CD4-positive, alpha-beta T cell (primary cell): ENCODE data around the gene MCC. TPM values are rescaled to one million over a fixed set of nuclear protein-coding genes. Genes with fewer than 3 reads are reported as not detected.

Experiments used
- ATAC-seq: fragments of 200-7000 bp; cut with Tn5 transposase; one replicate; pipeline ENCODE4 v1.10.0; 2022; ENCODE audit warnings: mild to moderate bottlenecking; ENCODE audit not compliant: poor library complexity
- CTCF ChIA-PET: fragments of 350-600 bp; sonication (Branson Sonifier 250); formaldehyde crosslinking; loops from one replicate; lab custom pipeline; 2021; ENCODE audit warnings: antibody characterized with exemption, inconsistent platforms; lab: Charles Lee
- POLR2A ChIA-PET: fragments of 350-600 bp; sonication (Branson Sonifier 250); formaldehyde crosslinking; loops from one replicate; lab custom pipeline; 2021; ENCODE audit warnings: antibody characterized with exemption, inconsistent platforms; lab: Charles Lee
- DNase-seq, 14 experiments: peaks; one replicate each; pipeline ENCODE4 v3.0.0-alpha.2; 2013 to 2020; ENCODE audit warnings: mixed read lengths in 2 of 14
- H3K27ac ChIP-seq, 2 donors: one replicate each; pipeline versions ENCODE4 v1.5.1 to v1.7.0; 2013; ENCODE audit warnings: low read length in 2 of 2, low read depth in 1 of 2, mild to moderate bottlenecking in 1 of 2
- H3K27me3 ChIP-seq, 2 experiments: 1 replicate in 1 of 2; 2 replicates in 1 of 2; pipeline versions ENCODE4 v1.6.1 to v1.7.0; 2013; ENCODE audit warnings: low read length in 2 of 2, control low read depth in 1 of 2, mild to moderate bottlenecking in 1 of 2, moderate library complexity in 1 of 2; ENCODE audit not compliant: insufficient read depth in 2 of 2, control insufficient read depth in 1 of 2
- H3K36me3 ChIP-seq: one replicate; pipeline ENCODE4 v1.6.1; 2013; ENCODE audit warnings: low read length, control low read depth; ENCODE audit not compliant: insufficient read depth
- H3K4me1 ChIP-seq: one replicate; pipeline ENCODE4 v1.6.1; 2013; ENCODE audit warnings: low read length, control low read depth; ENCODE audit not compliant: insufficient read depth
- H3K4me3 ChIP-seq: one replicate; pipeline ENCODE4 v1.5.1; 2013; ENCODE audit warnings: mild to moderate bottlenecking, low read length, moderate library complexity
- H3K9me3 ChIP-seq, 2 experiments: 1 replicate in 1 of 2; 2 replicates in 1 of 2; pipeline versions ENCODE4 v1.6.1 to v1.7.0; 2013; ENCODE audit warnings: low read length in 2 of 2, mild to moderate bottlenecking in 2 of 2, control low read depth in 1 of 2, moderate library complexity in 1 of 2; ENCODE audit not compliant: control insufficient read depth in 1 of 2, insufficient read depth in 1 of 2
- H3K27ac Mint-ChIP-seq: one replicate; pipeline ENCODE4 v1.8.0; 2020; ENCODE audit warnings: mixed read lengths
- H3K27me3 Mint-ChIP-seq: one replicate; pipeline ENCODE4 v1.8.0; 2021; ENCODE audit warnings: mixed read lengths
- H3K36me3 Mint-ChIP-seq: one replicate; pipeline ENCODE4 v1.8.0; 2021; ENCODE audit warnings: low read depth, mixed read lengths
- H3K4me1 Mint-ChIP-seq: one replicate; pipeline ENCODE4 v1.8.0; 2021; ENCODE audit warnings: low read depth, mixed read lengths
- H3K4me3 Mint-ChIP-seq: one replicate; pipeline ENCODE4 v1.8.0; 2020; ENCODE audit warnings: mild to moderate bottlenecking, mixed read lengths
- H3K9me3 Mint-ChIP-seq: one replicate; pipeline ENCODE4 v1.8.0; 2020; ENCODE audit warnings: mixed read lengths
- intact Hi-C, 2 experiments: fragments of 100-400 bp; cut with DNase I in 1 of 2; cut with micrococcal nuclease in 1 of 2; formaldehyde crosslinking; loops; one replicate each; pipeline versions ENCODE4 v1.15.1 to v1.9.0; 2023 to 2025; cut with DNase I, micrococcal nuclease
- total RNA-seq, 174 experiments: library from RNA in 2 of 174; stranded (reverse) in 2 of 174; gene quantifications; one replicate each; pipeline ENCODE4 v1.2.3 and lab custom pipeline; 2021 to 2026
- TF ChIP-seq, protein P1 (sequence below): fragments of 200-600 bp; IDR thresholded peaks from one replicate; pipeline ENCODE4 v1.8.0; 2022; ENCODE audit warnings: antibody characterized with exemption, mild to moderate bottlenecking

MCC gene
- total RNA-seq, 2 experiments from 2014 or later: 3.2 to 3.3 TPM

DNA sequence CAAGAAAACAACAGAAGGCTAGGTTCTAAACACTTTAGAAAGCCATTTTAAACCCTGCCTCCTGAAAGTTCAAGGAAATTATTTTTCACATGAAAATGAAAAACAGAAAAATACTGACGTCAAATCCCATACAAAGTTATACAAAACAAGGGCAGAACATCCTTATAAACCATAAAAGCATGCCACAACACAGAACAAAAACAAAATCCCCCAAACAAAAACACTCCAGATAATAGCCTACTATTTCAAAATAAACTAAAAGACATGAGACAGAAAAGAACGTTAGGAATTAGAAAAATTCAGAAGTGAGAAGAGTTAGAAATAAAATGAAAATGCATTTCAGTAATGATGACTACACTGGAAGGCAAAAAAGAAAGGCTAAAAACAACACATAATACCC is 338.0 kb downstream of the MCC start:
- H3K4me3 Mint-ChIP-seq: no peak overlapping the region
- Histone ChIP-seq H3K4me3 (no peak overlapping the region), H3K36me3 (no peaks in the 10 kb centered on the region), H3K27ac (no peak overlapping the region), H3K27me3 (no peaks in the 10 kb centered on the region), H3K4me1 (no peaks in the 10 kb centered on the region), H3K9me3 (no peaks in the 10 kb centered on the region)
- POLR2A ChIA-PET: no interaction called here
- DNase-seq (no peak), ATAC-seq (no peak)
- no peaks in the 10 kb centered on the region for H3K9me3 Mint-ChIP-seq
- no peaks in the 10 kb centered on the region for H3K27me3 Mint-ChIP-seq
- TF ChIP-seq, protein P1, sequence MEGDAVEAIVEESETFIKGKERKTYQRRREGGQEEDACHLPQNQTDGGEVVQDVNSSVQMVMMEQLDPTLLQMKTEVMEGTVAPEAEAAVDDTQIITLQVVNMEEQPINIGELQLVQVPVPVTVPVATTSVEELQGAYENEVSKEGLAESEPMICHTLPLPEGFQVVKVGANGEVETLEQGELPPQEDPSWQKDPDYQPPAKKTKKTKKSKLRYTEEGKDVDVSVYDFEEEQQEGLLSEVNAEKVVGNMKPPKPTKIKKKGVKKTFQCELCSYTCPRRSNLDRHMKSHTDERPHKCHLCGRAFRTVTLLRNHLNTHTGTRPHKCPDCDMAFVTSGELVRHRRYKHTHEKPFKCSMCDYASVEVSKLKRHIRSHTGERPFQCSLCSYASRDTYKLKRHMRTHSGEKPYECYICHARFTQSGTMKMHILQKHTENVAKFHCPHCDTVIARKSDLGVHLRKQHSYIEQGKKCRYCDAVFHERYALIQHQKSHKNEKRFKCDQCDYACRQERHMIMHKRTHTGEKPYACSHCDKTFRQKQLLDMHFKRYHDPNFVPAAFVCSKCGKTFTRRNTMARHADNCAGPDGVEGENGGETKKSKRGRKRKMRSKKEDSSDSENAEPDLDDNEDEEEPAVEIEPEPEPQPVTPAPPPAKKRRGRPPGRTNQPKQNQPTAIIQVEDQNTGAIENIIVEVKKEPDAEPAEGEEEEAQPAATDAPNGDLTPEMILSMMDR: no peak
- no peaks in the 10 kb centered on the region for H3K4me1 Mint-ChIP-seq
- CTCF ChIA-PET: no interaction called here
- H3K36me3 Mint-ChIP-seq: no peaks in the 10 kb centered on the region
- intact Hi-C loops: no loop called here
- H3K27ac Mint-ChIP-seq: no peak overlapping the region

DNA sequence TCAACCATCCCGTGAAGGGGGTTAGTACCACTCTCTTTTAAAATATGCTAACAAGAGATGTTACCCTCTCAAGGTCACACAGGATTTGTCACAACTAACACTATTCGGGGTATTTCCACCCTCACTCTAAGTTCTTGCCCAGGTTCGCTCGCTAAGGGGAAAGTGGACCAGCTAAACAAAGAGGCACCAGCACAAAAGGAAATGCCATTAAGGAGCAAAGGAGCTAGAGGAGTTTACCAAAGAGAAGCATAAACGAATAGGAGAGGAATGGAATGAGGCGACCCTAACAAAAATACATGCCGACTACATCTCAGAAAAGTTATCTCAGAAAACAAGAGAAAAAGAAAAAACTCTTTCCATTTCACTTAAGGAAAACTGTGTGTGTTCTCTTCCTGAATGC is 340.7 kb downstream of the MCC start:
- Histone ChIP-seq H3K27ac (no peak overlapping the region), H3K36me3 (no peaks in the 10 kb centered on the region), H3K4me3 (no peak overlapping the region), H3K27me3 (peaks cover 0 to 3% of the 10 kb centered on the region in 2 experiments), H3K4me1 (no peaks in the 10 kb centered on the region), H3K9me3 (no peaks in the 10 kb centered on the region)
- Mint-ChIP-seq H3K27me3 (no peaks in the 10 kb centered on the region), H3K9me3 (no peaks in the 10 kb centered on the region), H3K4me1 (no peaks in the 10 kb centered on the region), H3K27ac (no peak overlapping the region), H3K36me3 (no peaks in the 10 kb centered on the region), H3K4me3 (no peak overlapping the region)
- TF ChIP-seq, protein P1: no peak
- ATAC-seq (no peak), DNase-seq (no peak)
- intact Hi-C loops: no loop called here
- CTCF ChIA-PET: interaction anchor here (0.8 to 2.2 kb wide), 3 partner anchors 12 to 430 kb away, joined by 3 to 5 read pairs (median 3); no protein-coding TSS in a partner anchor
- POLR2A ChIA-PET: no interaction called here

DNA sequence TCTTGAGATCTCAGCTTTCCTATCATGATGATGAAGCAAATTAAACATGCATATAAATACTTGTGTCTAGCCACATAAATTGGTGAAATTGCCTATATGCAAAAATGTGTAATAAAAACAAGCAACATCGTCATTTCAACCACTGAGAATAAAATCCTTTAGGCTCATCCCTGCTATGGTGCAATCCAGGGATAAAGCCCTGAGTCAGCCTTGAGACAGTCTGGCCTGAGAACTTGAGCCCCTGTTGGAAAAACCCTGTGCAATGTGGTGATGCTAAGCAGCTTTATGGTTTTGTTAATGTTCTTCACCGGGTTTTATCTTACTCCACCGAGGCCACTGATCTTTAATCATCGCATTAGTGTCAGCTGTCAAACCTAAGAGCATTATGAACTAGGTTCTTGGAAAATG is 341.1 kb downstream of the MCC start:
- no peaks in the 10 kb centered on the region for H3K9me3 Mint-ChIP-seq
- ATAC-seq: no peak
- ChIA-PET CTCF (interaction anchor here (0.8 to 2.2 kb wide), 3 partner anchors 12 to 430 kb away, joined by 3 to 5 read pairs (median 3); no protein-coding TSS in a partner anchor), POLR2A (no interaction called here)
- no peak overlapping the region for H3K4me3 ChIP-seq
- peaks cover 0 to 3% of the 10 kb centered on the region in 2 experiments for H3K27me3 ChIP-seq
- no peaks in the 10 kb centered on the region for H3K36me3 Mint-ChIP-seq
- no peak overlapping the region for H3K27ac ChIP-seq
- intact Hi-C loops: no loop called here
- no peak overlapping the region for H3K27ac Mint-ChIP-seq
- H3K36me3 ChIP-seq: no peaks in the 10 kb centered on the region
- H3K27me3 Mint-ChIP-seq: no peaks in the 10 kb centered on the region
- TF ChIP-seq, protein P1: no peak
- no peaks in the 10 kb centered on the region for H3K4me1 Mint-ChIP-seq
- no peaks in the 10 kb centered on the region for H3K9me3 ChIP-seq
- no peak overlapping the region for H3K4me3 Mint-ChIP-seq
- no peaks in the 10 kb centered on the region for H3K4me1 ChIP-seq
- DNase-seq: no peak
